Measurements from ENCODE around the gene YY1AP1.
"Not testable (repeated sequence)": the region's sequence is repeated elsewhere in the genome, so short reads cannot be mapped to it uniquely, and the experiment has no call there.

YY1AP1 gene

DNA sequence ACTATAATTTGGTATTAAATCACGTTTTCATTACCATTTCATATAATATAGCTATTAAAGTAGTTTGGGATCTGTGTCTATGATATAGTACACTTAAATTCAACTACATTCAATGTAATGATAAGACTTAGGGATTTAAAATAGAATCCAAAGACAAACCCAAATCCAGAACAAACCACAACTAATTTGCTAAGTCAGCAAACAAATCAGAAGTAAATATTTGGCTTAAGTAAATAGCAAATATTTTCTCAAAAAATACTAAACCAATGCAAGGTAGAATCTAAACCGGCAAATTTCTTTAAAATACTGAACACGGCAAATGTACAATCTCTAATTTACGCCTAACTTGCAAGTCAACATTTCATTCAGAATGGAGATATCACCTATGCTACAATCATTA lies 16.8 kb downstream of the YY1AP1 start:
- ATAC-seq (ENCODE audit: insufficient read depth, low read depth) (no peak), DNase-seq (no peak)
- Histone ChIP-seq H3K27me3 (ENCODE audit: insufficient read depth, low read length, poor library complexity) (no peaks in the 10 kb centered on the region), H3K9ac (ENCODE audit: low read depth, low read length) (no peak overlapping the region), H2AFZ (ENCODE audit: low read depth, low read length) (no peak overlapping the region), H3K4me2 (ENCODE audit: insufficient read depth, low read length) (no peak overlapping the region), H3K79me2 (ENCODE audit: insufficient read depth, low read length) (no peaks in the 10 kb centered on the region), H3K9me3 (ENCODE audit: insufficient read depth, low read length, severe bottlenecking) (no peaks in the 10 kb centered on the region), H3K36me3 (ENCODE audit: insufficient read depth, low read length) (peaks cover 93% of the 10 kb centered on the region), H3K4me1 (ENCODE audit: insufficient read depth, low read length) (no peaks in the 10 kb centered on the region), H4K20me1 (ENCODE audit: insufficient read depth, low read length) (no peaks in the 10 kb centered on the region), H3K27ac (ENCODE audit: low read length) (no peak overlapping the region), H3K4me3 (ENCODE audit: low read depth in 1 of 2, low read length in 2 of 2) (no peak overlapping the region)
- TF ChIP-seq CTCF (IDR thresholded peaks at IDR 0.05; ENCODE audit: borderline replicate concordance, extremely low read depth, low read length, poor library complexity, severe bottlenecking) = no peak
- TF ChIP-seq EZH2 (IDR thresholded peaks at IDR 0.05; ENCODE audit: borderline replicate concordance, low read depth, low read length, severe bottlenecking) = no peak

DNA sequence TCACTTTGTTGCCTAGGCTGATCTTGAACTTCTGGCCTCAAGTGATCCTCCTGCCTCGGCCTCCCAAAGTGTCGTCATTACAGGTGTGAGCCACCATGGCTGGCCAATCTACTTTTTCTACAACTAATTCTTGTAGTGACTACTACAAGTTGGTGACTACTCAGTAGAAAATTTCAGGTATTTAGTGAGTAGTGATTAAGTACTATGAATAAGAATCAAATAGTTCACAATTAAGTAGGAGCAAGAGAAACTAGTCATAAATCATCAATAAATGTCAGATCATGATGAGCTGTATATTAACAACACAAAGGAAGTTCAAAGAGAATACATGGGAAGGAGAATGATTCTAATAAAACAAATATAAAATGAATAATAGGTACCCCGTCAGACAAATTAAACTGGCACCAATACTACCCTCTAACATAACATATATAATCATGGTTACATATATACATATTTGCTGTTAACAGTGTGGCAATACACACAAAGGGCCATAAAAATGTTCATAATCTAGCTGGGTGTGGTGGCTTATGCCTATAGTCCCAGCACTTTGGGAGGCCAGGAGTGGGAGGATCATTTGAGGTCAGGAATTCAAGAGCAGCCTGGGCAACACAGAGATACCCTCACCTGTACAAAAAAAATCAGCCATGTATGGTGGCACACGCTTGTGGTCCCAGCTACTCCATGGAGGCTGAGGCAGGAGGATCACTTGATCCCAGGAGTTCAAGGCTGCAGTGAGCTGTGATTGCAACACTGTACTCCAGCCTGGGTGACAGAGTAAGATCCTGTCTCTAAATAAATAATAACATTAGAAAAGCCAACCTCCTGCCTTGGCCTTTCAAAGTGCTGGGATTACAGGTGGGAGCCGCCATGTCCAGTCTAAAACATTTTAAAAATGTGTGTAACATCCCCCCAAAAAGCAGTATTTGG lies 19.1 kb downstream of the YY1AP1 start:
- TF ChIP-seq CTCF (IDR thresholded peaks at IDR 0.05; ENCODE audit: borderline replicate concordance, extremely low read depth, low read length, poor library complexity, severe bottlenecking) (no peak), EZH2 (IDR thresholded peaks at IDR 0.05; ENCODE audit: borderline replicate concordance, low read depth, low read length, severe bottlenecking) (no peak)
- Histone ChIP-seq H3K36me3 (ENCODE audit: insufficient read depth, low read length) (peaks cover 94% of the 10 kb centered on the region), H3K27ac (ENCODE audit: low read length) (no peak overlapping the region), H3K4me3 (ENCODE audit: low read depth in 1 of 2, low read length in 2 of 2) (no peak overlapping the region), H3K4me1 (ENCODE audit: insufficient read depth, low read length) (no peaks in the 10 kb centered on the region), H3K79me2 (ENCODE audit: insufficient read depth, low read length) (no peaks in the 10 kb centered on the region), H2AFZ (ENCODE audit: low read depth, low read length) (no peak overlapping the region), H3K4me2 (ENCODE audit: insufficient read depth, low read length) (no peak overlapping the region), H4K20me1 (ENCODE audit: insufficient read depth, low read length) (no peaks in the 10 kb centered on the region), H3K9me3 (ENCODE audit: insufficient read depth, low read length, severe bottlenecking) (no peaks in the 10 kb centered on the region), H3K27me3 (ENCODE audit: insufficient read depth, low read length, poor library complexity) (no peaks in the 10 kb centered on the region), H3K9ac (ENCODE audit: low read depth, low read length) (no peak overlapping the region)
- no peak for ATAC-seq (ENCODE audit: insufficient read depth, low read depth)
- no peak for DNase-seq

DNA sequence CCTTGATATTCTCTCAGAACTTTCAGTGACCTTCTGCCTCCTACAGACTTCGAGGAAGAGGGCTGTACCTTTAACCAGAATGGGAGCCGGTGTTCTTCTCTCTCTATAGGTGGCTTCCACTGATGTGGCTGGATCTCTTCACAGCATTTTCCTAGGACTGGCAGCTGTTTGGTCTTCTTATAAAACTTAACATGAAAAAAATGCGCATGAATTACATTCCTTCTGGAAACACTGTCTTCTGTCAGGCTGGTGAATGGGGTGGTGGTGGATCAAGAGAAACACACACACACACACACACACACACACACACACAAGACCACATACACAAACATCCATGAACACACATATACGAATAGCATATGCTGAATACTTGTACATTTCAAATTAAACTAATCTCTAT lies 27.3 kb downstream of the YY1AP1 start:
- not testable (repeated sequence) for H3K27ac ChIP-seq (ENCODE audit: low read length); H3K9me3 ChIP-seq (ENCODE audit: insufficient read depth, low read length, severe bottlenecking); H3K27me3 ChIP-seq (ENCODE audit: insufficient read depth, low read length, poor library complexity); H3K4me3 ChIP-seq (ENCODE audit: low read depth in 1 of 2, low read length in 2 of 2); H4K20me1 ChIP-seq (ENCODE audit: insufficient read depth, low read length); H3K4me1 ChIP-seq (ENCODE audit: insufficient read depth, low read length); ATAC-seq (ENCODE audit: insufficient read depth, low read depth); H3K9ac ChIP-seq (ENCODE audit: low read depth, low read length); H3K4me2 ChIP-seq (ENCODE audit: insufficient read depth, low read length); H3K79me2 ChIP-seq (ENCODE audit: insufficient read depth, low read length); H2AFZ ChIP-seq (ENCODE audit: low read depth, low read length); DNase-seq
- H3K36me3 ChIP-seq (ENCODE audit: insufficient read depth, low read length) = peaks cover 77% of the 10 kb centered on the region

DNA sequence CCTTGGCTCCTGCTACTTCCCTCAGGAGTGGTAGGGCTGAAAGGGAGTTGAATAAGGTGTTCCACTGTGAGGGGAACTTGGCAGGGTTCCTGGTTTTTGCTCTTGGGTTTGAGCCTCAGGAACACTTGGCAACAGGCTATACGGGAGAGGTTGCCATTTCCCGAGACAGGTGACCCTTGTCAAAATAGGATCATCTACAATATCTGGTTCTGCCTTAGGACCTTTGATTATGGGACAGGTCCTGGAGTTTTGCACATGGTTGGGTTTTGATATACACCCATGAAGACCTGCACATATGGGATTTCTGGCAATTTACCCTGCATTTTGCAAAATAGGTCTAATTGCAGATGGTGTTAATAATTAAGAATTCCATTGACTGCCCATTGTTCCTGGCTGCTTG lies 31.1 kb downstream of the YY1AP1 start:
- H3K4me3 ChIP-seq (ENCODE audit: low read depth in 1 of 2, low read length in 2 of 2) = no peak overlapping the region
- TF ChIP-seq EZH2 (IDR thresholded peaks at IDR 0.05; ENCODE audit: borderline replicate concordance, low read depth, low read length, severe bottlenecking) (no peak), CTCF (IDR thresholded peaks at IDR 0.05; ENCODE audit: borderline replicate concordance, extremely low read depth, low read length, poor library complexity, severe bottlenecking) (no peak)
- H3K79me2 ChIP-seq (ENCODE audit: insufficient read depth, low read length) = no peaks in the 10 kb centered on the region
- no peaks in the 10 kb centered on the region for H4K20me1 ChIP-seq (ENCODE audit: insufficient read depth, low read length)
- no peak for ATAC-seq (ENCODE audit: insufficient read depth, low read depth)
- no peak overlapping the region for H3K4me2 ChIP-seq (ENCODE audit: insufficient read depth, low read length)
- H3K9me3 ChIP-seq (ENCODE audit: insufficient read depth, low read length, severe bottlenecking) = no peaks in the 10 kb centered on the region
- no peak overlapping the region for H3K27ac ChIP-seq (ENCODE audit: low read length)
- H3K4me1 ChIP-seq (ENCODE audit: insufficient read depth, low read length) = no peaks in the 10 kb centered on the region
- peaks cover 40% of the 10 kb centered on the region for H3K36me3 ChIP-seq (ENCODE audit: insufficient read depth, low read length)
- no peak overlapping the region for H3K9ac ChIP-seq (ENCODE audit: low read depth, low read length)
- no peak for DNase-seq
- no peak overlapping the region for H2AFZ ChIP-seq (ENCODE audit: low read depth, low read length)
- no peaks in the 10 kb centered on the region for H3K27me3 ChIP-seq (ENCODE audit: insufficient read depth, low read length, poor library complexity)
